Esophagus muscularis mucosa (tissue), 4 donors: ENCODE results near the gene HAUS8. TPM values are rescaled to one million over a fixed set of nuclear protein-coding genes. Genes with fewer than 3 reads are reported as not detected.

Experiments used
- DNase-seq: peaks from one replicate; pipeline ENCODE4 v3.0.0-alpha.2; 2017; ENCODE audit errors: extremely low spot score
- H3K27ac ChIP-seq, 4 donors: fragments of 200-600 bp; sonication (generic); replicated peaks in 1 of 4; 1 replicate in 3 of 4; 2 replicates in 1 of 4; pipeline ENCODE4 v1.5.1; 2016 to 2019; ENCODE audit warnings: mild to moderate bottlenecking in 1 of 4
- H3K27me3 ChIP-seq, 4 donors: fragments of 200-600 bp; sonication (generic); one replicate each; pipeline versions ENCODE4 v1.5.1 to v1.6.0; 2016 to 2019
- H3K36me3 ChIP-seq, 4 donors: fragments of 200-600 bp; sonication (generic); one replicate each; pipeline ENCODE4 v1.5.1; 2016 to 2019
- H3K4me1 ChIP-seq, 4 donors: fragments of 200-600 bp; sonication (generic); one replicate each; pipeline ENCODE4 v1.5.1; 2016 to 2019
- H3K4me3 ChIP-seq, 4 donors: fragments of 200-600 bp; sonication (generic); 1 replicate in 2 of 4; 2 replicates in 2 of 4; pipeline ENCODE4 v1.5.1; 2016 to 2019; ENCODE audit warnings: mild to moderate bottlenecking in 4 of 4, moderate library complexity in 1 of 4
- H3K9me3 ChIP-seq, 4 donors: fragments of 200-600 bp; sonication (generic); 1 replicate in 3 of 4; 2 replicates in 1 of 4; pipeline ENCODE4 v1.5.1; 2016 to 2019
- EP300 ChIP-seq: sonication (generic); formaldehyde crosslinking; IDR thresholded peaks from one replicate; pipeline ENCODE4 v1.6.1; 2017; ENCODE audit warnings: antibody characterized with exemption
- POLR2A ChIP-seq: fragments of 450-650 bp; IDR thresholded peaks from one replicate; pipeline ENCODE4 v1.6.1; 2017; ENCODE audit warnings: antibody characterized with exemption, moderate library complexity, mild to moderate bottlenecking, low read depth
- POLR2AphosphoS5 ChIP-seq, 2 donors: sonication (generic); formaldehyde crosslinking; IDR thresholded peaks; one replicate each; pipeline ENCODE4 v1.6.1; 2017; ENCODE audit warnings: antibody characterized with exemption in 2 of 2
- WGBS: methylation state at CpG from one replicate; pipeline ENCODE4 v1.1.5; 2018; 5-methylcytosine and 5-hydroxymethylcytosine counted together
- intact Hi-C: fragments of 100-400 bp; cut with DNase I; formaldehyde crosslinking; loops from one replicate; pipeline ENCODE4 v1.15.1; 2023
- total RNA-seq, 4 donors: library from RNA; depleted of rRNA; stranded (reverse); fragments of >200 nt; gene quantifications; one replicate each; pipeline versions ENCODE4 v1.1.0 to v1.2.1, GENCODE V29; 2016
- TF ChIP-seq, protein P1 (sequence below), 3 experiments: fragments of 200-600 bp in 2 of 3; fragments of 450-650 bp in 1 of 3; sonication (generic) in 2 of 3; IDR thresholded peaks; one replicate each; pipeline ENCODE4 v1.5.1; 2017 to 2019; ENCODE audit warnings: antibody characterized with exemption in 3 of 3, mild to moderate bottlenecking in 2 of 3, moderate library complexity in 1 of 3

The HAUS8 gene
- total RNA-seq, 4 donors from 2014 or later, result 3.3 to 6.6 (median 4.6) TPM

DNA sequence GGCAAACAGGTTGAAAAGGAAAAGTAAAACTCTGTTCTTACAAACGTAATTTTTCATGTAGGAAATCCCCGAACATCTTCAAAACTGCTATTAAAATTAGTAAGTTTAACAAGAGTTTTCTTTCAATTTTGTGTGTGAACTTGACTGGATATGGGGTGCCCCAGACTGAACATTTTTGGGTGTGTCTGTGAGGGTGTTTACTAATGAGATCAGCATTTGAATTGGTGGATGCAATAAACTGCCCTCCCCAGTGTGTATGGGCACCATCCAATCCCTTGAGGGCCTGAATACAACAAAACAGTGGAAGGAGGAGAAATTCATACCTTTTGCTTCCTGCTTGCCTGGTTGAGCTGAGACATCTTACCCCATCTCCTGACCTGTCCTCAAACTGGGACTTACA, 11.8 kb downstream of the HAUS8 start:
- whole genome bisulfite sequencing, result 91% methylated on average over 2 of the region's 2 CpGs
- H3K4me1 ChIP-seq, result peaks cover 4 to 7% (median 5%) of the 10 kb centered on the region in 4 donors
- no peaks in the 10 kb centered on the region for H3K27me3 ChIP-seq
- peaks cover 14 to 27% (median 22%) of the 10 kb centered on the region in 4 donors for H3K36me3 ChIP-seq
- no peak for DNase-seq
- intact Hi-C loops, result no loop called here
- H3K9me3 ChIP-seq, result peaks cover 0 to 10% (median 7%) of the 10 kb centered on the region in 4 donors
- no peak for TF ChIP-seq POLR2A
- no peak overlapping the region for H3K27ac ChIP-seq
- no peak overlapping the region for H3K4me3 ChIP-seq

GRCh38 chr19:17061691-17062090, 13.6 kb downstream of the HAUS8 start:
- Histone ChIP-seq H3K4me1 (no peaks in the 10 kb centered on the region), H3K36me3 (peaks cover 22 to 41% (median 28%) of the 10 kb centered on the region in 4 donors), H3K4me3 (no peak overlapping the region), H3K9me3 (peaks cover 0 to 19% (median 13%) of the 10 kb centered on the region in 4 donors), H3K27ac (no peak overlapping the region), H3K27me3 (no peaks in the 10 kb centered on the region)
- DNase-seq, result no peak
- intact Hi-C loops, result no loop called here
- TF ChIP-seq, protein P1, sequence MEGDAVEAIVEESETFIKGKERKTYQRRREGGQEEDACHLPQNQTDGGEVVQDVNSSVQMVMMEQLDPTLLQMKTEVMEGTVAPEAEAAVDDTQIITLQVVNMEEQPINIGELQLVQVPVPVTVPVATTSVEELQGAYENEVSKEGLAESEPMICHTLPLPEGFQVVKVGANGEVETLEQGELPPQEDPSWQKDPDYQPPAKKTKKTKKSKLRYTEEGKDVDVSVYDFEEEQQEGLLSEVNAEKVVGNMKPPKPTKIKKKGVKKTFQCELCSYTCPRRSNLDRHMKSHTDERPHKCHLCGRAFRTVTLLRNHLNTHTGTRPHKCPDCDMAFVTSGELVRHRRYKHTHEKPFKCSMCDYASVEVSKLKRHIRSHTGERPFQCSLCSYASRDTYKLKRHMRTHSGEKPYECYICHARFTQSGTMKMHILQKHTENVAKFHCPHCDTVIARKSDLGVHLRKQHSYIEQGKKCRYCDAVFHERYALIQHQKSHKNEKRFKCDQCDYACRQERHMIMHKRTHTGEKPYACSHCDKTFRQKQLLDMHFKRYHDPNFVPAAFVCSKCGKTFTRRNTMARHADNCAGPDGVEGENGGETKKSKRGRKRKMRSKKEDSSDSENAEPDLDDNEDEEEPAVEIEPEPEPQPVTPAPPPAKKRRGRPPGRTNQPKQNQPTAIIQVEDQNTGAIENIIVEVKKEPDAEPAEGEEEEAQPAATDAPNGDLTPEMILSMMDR (IDR thresholded peaks at IDR 0.05), result no peak
- TF ChIP-seq EP300 (no peak), POLR2A (no peak), POLR2AphosphoS5 (IDR thresholded peaks at IDR 0.05) (no peak)
- 92% methylated on average over 7 of the region's 7 CpGs for WGBS

- no peak for DNase-seq
- TF ChIP-seq POLR2AphosphoS5 (IDR thresholded peaks at IDR 0.05), result no peak
- peaks cover 0 to 19% (median 13%) of the 10 kb centered on the region in 4 donors for H3K9me3 ChIP-seq
- H3K36me3 ChIP-seq, result peaks cover 22 to 43% (median 26%) of the 10 kb centered on the region in 4 donors
- no peak overlapping the region for H3K4me3 ChIP-seq
- 97% methylated on average over 3 of the region's 3 CpGs for WGBS
- H3K27ac ChIP-seq, result no peak overlapping the region
- intact Hi-C loops, result no loop called here
- no peaks in the 10 kb centered on the region for H3K4me1 ChIP-seq
- no peaks in the 10 kb centered on the region for H3K27me3 ChIP-seq
Observed at GRCh38 chr19:17061205-17061604, 14.0 kb downstream of the HAUS8 start.

- intact Hi-C loops, result no loop called here
- WGBS, result 88% methylated on average over 3 of the region's 3 CpGs
- Histone ChIP-seq H3K27me3 (no peaks in the 10 kb centered on the region), H3K4me1 (no peaks in the 10 kb centered on the region), H3K36me3 (peaks cover 22 to 47% (median 30%) of the 10 kb centered on the region in 4 donors), H3K27ac (no peak overlapping the region), H3K9me3 (peaks cover 0 to 19% (median 13%) of the 10 kb centered on the region in 4 donors), H3K4me3 (no peak overlapping the region)
- DNase-seq, result no peak
- TF ChIP-seq POLR2AphosphoS5 (IDR thresholded peaks at IDR 0.05) (no peak), POLR2A (no peak), EP300 (no peak)
- TF ChIP-seq, protein P1 (IDR thresholded peaks at IDR 0.05), result no peak
Observed at GRCh38 chr19:17060802-17061201, 14.4 kb downstream of the HAUS8 start.

DNA sequence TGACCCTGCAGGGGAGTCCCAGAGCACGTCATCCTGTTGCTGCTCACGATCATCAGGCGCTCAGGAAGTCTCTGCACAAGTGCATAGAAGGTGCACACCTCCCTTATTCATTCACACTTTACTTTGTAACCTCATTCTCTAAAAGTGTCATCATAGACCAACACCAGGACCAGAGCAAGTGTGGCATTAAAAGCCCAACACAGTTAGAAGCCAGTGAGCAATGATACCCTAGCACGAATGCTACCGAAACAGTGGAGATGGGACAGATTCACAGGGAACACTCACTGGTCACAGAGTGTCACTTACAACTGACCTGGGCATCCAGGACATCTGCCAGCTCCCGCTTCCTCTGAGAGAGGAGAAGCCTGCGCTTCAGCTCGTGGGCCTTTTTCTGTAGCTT, 17.0 kb downstream of the HAUS8 start:
- H3K36me3 ChIP-seq, result peaks cover 27 to 62% (median 48%) of the 10 kb centered on the region in 4 donors

More for the DNA sequence above, 17.0 kb downstream of the HAUS8 start:
- no peak for DNase-seq
- H3K4me3 ChIP-seq, result no peak overlapping the region
- WGBS, result 96% methylated on average over 8 of the region's 8 CpGs
- intact Hi-C loops, result no loop called here
- H3K27me3 ChIP-seq, result no peaks in the 10 kb centered on the region
- no peaks in the 10 kb centered on the region for H3K4me1 ChIP-seq
- no peak for TF ChIP-seq POLR2AphosphoS5 (IDR thresholded peaks at IDR 0.05)
- no peak for TF ChIP-seq POLR2A
- TF ChIP-seq, protein P1 (IDR thresholded peaks at IDR 0.05), result no peak
- no peak for TF ChIP-seq EP300
- peaks cover 0 to 18% (median 11%) of the 10 kb centered on the region in 4 donors for H3K9me3 ChIP-seq
- H3K27ac ChIP-seq, result no peak overlapping the region
